Neural progenitor cell (in vitro differentiated cells): ENCODE measurements around the gene AADACL4. TPM values are rescaled to one million over a fixed set of nuclear protein-coding genes. Genes with fewer than 3 reads are reported as not detected.

Source experiments
- DNase-seq: peaks from one replicate; pipeline ENCODE4 v3.0.0-alpha.2; 2016; ENCODE audit warnings: low spot score
- H2AFZ ChIP-seq: fragments of 200-600 bp; sonication (generic); replicated peaks from 2 replicates; pipeline ENCODE4 v1.6.1; 2016; ENCODE audit warnings: antibody characterized with exemption
- H3F3A ChIP-seq: fragments of 200-600 bp; sonication (generic); 2 replicates; pipeline ENCODE4 v1.6.1; 2016; ENCODE audit warnings: antibody characterized with exemption, low read depth
- H3K27ac ChIP-seq: fragments of 200-600 bp; sonication (generic); 2 replicates; pipeline ENCODE4 v1.5.1; 2016; ENCODE audit warnings: mild to moderate bottlenecking
- H3K27me3 ChIP-seq: fragments of 200-600 bp; sonication (generic); 2 replicates; pipeline ENCODE4 v1.6.1; 2016; ENCODE audit warnings: mild to moderate bottlenecking, moderate library complexity
- H3K36me3 ChIP-seq: fragments of 200-600 bp; sonication (generic); 2 replicates; pipeline ENCODE4 v1.5.1; 2016
- H3K4me1 ChIP-seq: fragments of 200-600 bp; sonication (generic); 2 replicates; pipeline ENCODE4 v1.6.1; 2016; ENCODE audit warnings: mixed run types
- H3K4me2 ChIP-seq: fragments of 200-600 bp; sonication (generic); 2 replicates; pipeline ENCODE4 v1.6.1; 2016
- H3K4me3 ChIP-seq: fragments of 200-600 bp; sonication (generic); 2 replicates; pipeline ENCODE4 v1.5.1; 2016
- H3K79me2 ChIP-seq: fragments of 200-600 bp; sonication (generic); 2 replicates; pipeline ENCODE4 v1.6.1; 2016; ENCODE audit warnings: low read depth
- H3K9ac ChIP-seq: fragments of 200-600 bp; sonication (generic); 2 replicates; pipeline ENCODE4 v1.6.1; 2016
- H3K9me3 ChIP-seq: fragments of 200-600 bp; sonication (generic); 2 replicates; pipeline ENCODE4 v1.5.1; 2016; ENCODE audit warnings: low read depth
- H4K20me1 ChIP-seq: fragments of 200-600 bp; sonication (generic); 2 replicates; pipeline ENCODE4 v1.6.1; 2016; ENCODE audit warnings: low read depth
- H3K27ac Mint-ChIP-seq: 3 replicates; pipeline ENCODE4 v1.8.0; 2021; ENCODE audit warnings: mixed read lengths
- H3K27me3 Mint-ChIP-seq: 2 replicates; pipeline ENCODE4 v1.8.0; 2022; ENCODE audit warnings: low read depth, mild to moderate bottlenecking, inconsistent platforms, moderate library complexity, mixed read lengths; ENCODE audit not compliant: insufficient read depth
- H3K36me3 Mint-ChIP-seq: 3 replicates; pipeline ENCODE4 v1.8.0; 2021; ENCODE audit warnings: mixed read lengths
- H3K4me1 Mint-ChIP-seq: 3 replicates; pipeline ENCODE4 v1.8.0; 2021; ENCODE audit warnings: mixed read lengths
- H3K4me3 Mint-ChIP-seq: 3 replicates; pipeline ENCODE4 v1.8.0; 2021; ENCODE audit warnings: mild to moderate bottlenecking, moderate library complexity, mixed read lengths
- H3K9me3 Mint-ChIP-seq: 3 replicates; pipeline ENCODE4 v1.8.0; 2020; ENCODE audit warnings: mixed read lengths
- EZH2 ChIP-seq: fragments of 200-600 bp; sonication (generic); IDR thresholded peaks from 2 replicates; pipeline ENCODE4 v1.6.1; 2017; ENCODE audit warnings: antibody characterized with exemption, mild to moderate bottlenecking, moderate library complexity
- EZH2phosphoT487 ChIP-seq: fragments of 200-600 bp; sonication (generic); IDR thresholded peaks from 2 replicates; pipeline ENCODE4 v1.6.1; 2017; ENCODE audit warnings: antibody characterized with exemption
- total RNA-seq: library from RNA; depleted of rRNA; stranded (reverse); fragments of >200 nt; gene quantifications from 2 replicates; pipeline ENCODE4 v1.2.3, GENCODE V29; 2015; ENCODE audit warnings: low replicate concordance
- TF ChIP-seq, protein P1 (sequence below): fragments of 200-600 bp; sonication (generic); IDR thresholded peaks from 2 replicates; pipeline ENCODE4 v1.5.1; 2017; ENCODE audit warnings: antibody characterized with exemption, mild to moderate bottlenecking

AADACL4 gene
- total RNA-seq, 1 donor from 2014 or later = not detected

GRCh38 chr1:12615159-12615864 lies 28.6 kb upstream of the AADACL4 start:
- Histone ChIP-seq H3K79me2 (peaks cover 20% of the 10 kb centered on the region), H2AFZ (no peak overlapping the region)

GRCh38 chr1:12615865-12616708 lies 27.8 kb upstream of the AADACL4 start:
- no peaks in the 10 kb centered on the region for H3K9me3 Mint-ChIP-seq
- H3K27ac ChIP-seq = no peak overlapping the region
- DNase-seq = peak; percentile 86
- TF ChIP-seq EZH2 (no peak), EZH2phosphoT487 (peak; percentile 61)
- peaks cover 18% of the 10 kb centered on the region for H3K27me3 ChIP-seq
- peaks cover 38% of the 10 kb centered on the region for H3K27me3 Mint-ChIP-seq
- no peak overlapping the region for H3K27ac Mint-ChIP-seq
- no peaks in the 10 kb centered on the region for H3K36me3 ChIP-seq
- peaks cover 16% of the 10 kb centered on the region for H4K20me1 ChIP-seq
- no peaks in the 10 kb centered on the region for H3K9me3 ChIP-seq
- H3K36me3 Mint-ChIP-seq = no peaks in the 10 kb centered on the region
- H2AFZ ChIP-seq = no peak overlapping the region
- H3K4me3 Mint-ChIP-seq = peak overlapping the region; percentile 78
- H3F3A ChIP-seq = peaks cover 50% of the 10 kb centered on the region
- peak overlapping the region; percentile 91 for H3K4me2 ChIP-seq
- H3K9ac ChIP-seq = no peak overlapping the region
- peaks cover 21% of the 10 kb centered on the region for H3K4me1 ChIP-seq
- peaks cover 20% of the 10 kb centered on the region for H3K79me2 ChIP-seq
- peak overlapping the region; percentile 94 for H3K4me3 ChIP-seq
- H3K4me1 Mint-ChIP-seq = peaks cover 43% of the 10 kb centered on the region

More at GRCh38 chr1:12615159-12615864, 28.6 kb upstream of the AADACL4 start:
- Histone ChIP-seq H3K9me3 (no peaks in the 10 kb centered on the region), H3K27me3 (peaks cover 18% of the 10 kb centered on the region), H3K4me1 (peaks cover 21% of the 10 kb centered on the region), H3K36me3 (no peaks in the 10 kb centered on the region), H3K4me2 (peak overlapping the region; percentile 91), H3K27ac (no peak overlapping the region), H3K9ac (no peak overlapping the region), H3K4me3 (peak overlapping the region; percentile 94), H4K20me1 (peaks cover 16% of the 10 kb centered on the region), H3F3A (peaks cover 50% of the 10 kb centered on the region)
- H3K36me3 Mint-ChIP-seq = no peaks in the 10 kb centered on the region
- H3K9me3 Mint-ChIP-seq = no peaks in the 10 kb centered on the region
- H3K27me3 Mint-ChIP-seq = peaks cover 38% of the 10 kb centered on the region
- no peak for TF ChIP-seq EZH2phosphoT487
- no peak for TF ChIP-seq EZH2
- TF ChIP-seq, protein P1, sequence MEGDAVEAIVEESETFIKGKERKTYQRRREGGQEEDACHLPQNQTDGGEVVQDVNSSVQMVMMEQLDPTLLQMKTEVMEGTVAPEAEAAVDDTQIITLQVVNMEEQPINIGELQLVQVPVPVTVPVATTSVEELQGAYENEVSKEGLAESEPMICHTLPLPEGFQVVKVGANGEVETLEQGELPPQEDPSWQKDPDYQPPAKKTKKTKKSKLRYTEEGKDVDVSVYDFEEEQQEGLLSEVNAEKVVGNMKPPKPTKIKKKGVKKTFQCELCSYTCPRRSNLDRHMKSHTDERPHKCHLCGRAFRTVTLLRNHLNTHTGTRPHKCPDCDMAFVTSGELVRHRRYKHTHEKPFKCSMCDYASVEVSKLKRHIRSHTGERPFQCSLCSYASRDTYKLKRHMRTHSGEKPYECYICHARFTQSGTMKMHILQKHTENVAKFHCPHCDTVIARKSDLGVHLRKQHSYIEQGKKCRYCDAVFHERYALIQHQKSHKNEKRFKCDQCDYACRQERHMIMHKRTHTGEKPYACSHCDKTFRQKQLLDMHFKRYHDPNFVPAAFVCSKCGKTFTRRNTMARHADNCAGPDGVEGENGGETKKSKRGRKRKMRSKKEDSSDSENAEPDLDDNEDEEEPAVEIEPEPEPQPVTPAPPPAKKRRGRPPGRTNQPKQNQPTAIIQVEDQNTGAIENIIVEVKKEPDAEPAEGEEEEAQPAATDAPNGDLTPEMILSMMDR = no peak
- peak overlapping the region; percentile 87 for H3K27ac Mint-ChIP-seq
- no peak for DNase-seq
- H3K4me3 Mint-ChIP-seq = peak overlapping the region; percentile 78
- peaks cover 42% of the 10 kb centered on the region for H3K4me1 Mint-ChIP-seq

DNA sequence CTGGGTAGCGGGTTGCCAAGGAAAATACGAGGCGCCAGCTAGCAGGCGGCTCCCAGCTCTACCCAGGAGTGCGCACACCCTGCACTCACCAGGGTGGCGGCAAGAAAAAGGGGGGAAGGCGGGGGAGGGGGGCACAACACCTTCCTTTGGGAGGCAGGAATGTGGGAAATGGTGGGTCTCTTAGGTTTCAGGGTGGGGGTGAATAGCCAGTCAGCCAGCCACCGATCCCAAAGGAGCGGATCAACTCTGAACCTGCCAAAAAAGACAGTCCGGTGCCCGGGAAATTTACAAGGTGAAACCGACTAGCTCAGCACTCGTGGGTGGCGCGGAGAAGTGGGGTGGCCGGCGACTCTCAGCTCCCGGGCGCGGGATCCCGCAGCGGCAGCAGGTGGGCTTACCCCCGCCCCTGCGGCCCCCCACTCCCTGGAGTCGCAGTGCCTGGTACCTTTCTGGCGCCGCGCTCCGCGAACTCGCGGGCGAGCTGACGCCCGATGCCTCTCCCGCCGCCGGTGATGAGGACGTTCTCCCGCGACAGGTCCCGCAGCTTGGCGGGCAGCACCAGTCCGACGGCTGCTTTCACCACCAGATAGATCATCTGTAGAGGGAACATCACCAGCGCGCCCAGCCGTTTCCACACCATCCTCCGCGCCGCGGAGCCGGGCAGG lies 27.0 kb upstream of the AADACL4 start:
- Histone ChIP-seq H3K27me3 (peaks cover 18% of the 10 kb centered on the region), H3K9ac (no peak overlapping the region), H3K4me1 (peaks cover 24% of the 10 kb centered on the region), H4K20me1 (peaks cover 16% of the 10 kb centered on the region), H3K9me3 (no peaks in the 10 kb centered on the region), H2AFZ (peak overlapping the region; percentile 47), H3K36me3 (no peaks in the 10 kb centered on the region), H3F3A (peaks cover 50% of the 10 kb centered on the region), H3K4me2 (peak overlapping the region; percentile 91), H3K79me2 (peaks cover 20% of the 10 kb centered on the region), H3K27ac (no peak overlapping the region), H3K4me3 (peak overlapping the region; percentile 94)
- peak; percentile 59 for DNase-seq
- Mint-ChIP-seq H3K36me3 (no peaks in the 10 kb centered on the region), H3K4me1 (peaks cover 47% of the 10 kb centered on the region), H3K27ac (peak overlapping the region; percentile 57), H3K9me3 (no peaks in the 10 kb centered on the region), H3K4me3 (peak overlapping the region; percentile 95), H3K27me3 (peaks cover 38% of the 10 kb centered on the region)
- TF ChIP-seq EZH2phosphoT487 (peak; percentile 40), EZH2 (peak; percentile 61)
- TF ChIP-seq, protein P1 = no peak
